HepG2 (cell line): ENCODE results near the gene WNT2. TPM values are rescaled to one million over a fixed set of nuclear protein-coding genes. Genes with fewer than 3 reads are reported as not detected.

Experiments
- ATAC-seq: fragments of 200-7000 bp; cut with Tn5 transposase; 3 replicates; pipeline ENCODE4 v1.9.1; 2020; ENCODE audit warnings: mild to moderate bottlenecking, moderate library complexity
- BruUV-seq: library from RNA; stranded (reverse); fragments of 400-500 nt; replicated peaks from 2 replicates; lab custom pipeline; 2021; lab: Mats Ljungman, UMichigan
- CTCF ChIA-PET: fragments of 300-600 bp; formaldehyde crosslinking; extraction: SDS; loops from one replicate; lab custom pipeline; 2021; ENCODE audit warnings: low total read pairs, inconsistent platforms, low intra/inter-chr PET ratio; lab: Yijun Ruan, JAX
- POLR2A ChIA-PET: fragments of 350-600 bp; sonication (Branson Sonifier 250); formaldehyde crosslinking; loops from one replicate; lab custom pipeline; 2020; ENCODE audit warnings: antibody characterized with exemption, inconsistent platforms; lab: Yijun Ruan, JAX
- DNase-seq: peaks from one replicate; pipeline ENCODE4 v3.0.0-alpha.2; 2015; ENCODE audit warnings: low spot score
- FAIRE-seq: peaks from 3 replicates; lab custom pipeline; 2011; peaks lifted over from hg19 to GRCh38; lab: Jason Lieb, UNC
- H2AFZ ChIP-seq: one replicate; pipeline ENCODE4 v1.6.1; 2011; ENCODE audit warnings: low read length, inconsistent platforms
- H3K27ac ChIP-seq: fragments of 300-600 bp; 3 replicates; pipeline ENCODE4 v1.8.0; 2011; ENCODE audit warnings: mixed run types, mild to moderate bottlenecking, mixed read lengths, low read length, inconsistent platforms; ENCODE audit not compliant: insufficient read depth; ENCODE audit errors: extremely low read length
- H3K27me3 ChIP-seq, 2 experiments: fragments of 200-600 bp in 1 of 2; 2 replicates in 1 of 2; 3 replicates in 1 of 2; pipeline versions ENCODE4 v1.6.0 to v1.8.0; 2011; ENCODE audit warnings: low read length in 2 of 2, mild to moderate bottlenecking in 2 of 2, moderate library complexity in 2 of 2, inconsistent platforms in 1 of 2; ENCODE audit not compliant: insufficient read depth in 2 of 2, control insufficient read depth in 1 of 2
- H3K36me3 ChIP-seq, 2 experiments: fragments of 200-600 bp in 1 of 2; replicated peaks in 1 of 2; 2 replicates in 1 of 2; 3 replicates in 1 of 2; pipeline versions ENCODE4 v1.5.1 to v1.8.0; 2011; ENCODE audit warnings: low read length in 2 of 2, inconsistent platforms in 1 of 2; ENCODE audit not compliant: insufficient read depth in 2 of 2, control insufficient read depth in 1 of 2
- H3K4me1 ChIP-seq: 2 replicates; pipeline ENCODE4 v1.5.1; 2012; ENCODE audit warnings: low read length, inconsistent platforms; ENCODE audit not compliant: insufficient read depth
- H3K4me2 ChIP-seq: 2 replicates; pipeline ENCODE4 v1.6.0; 2011; ENCODE audit warnings: low read depth, low read length, inconsistent platforms
- H3K4me3 ChIP-seq, 3 experiments: fragments of 200-600 bp in 1 of 3; sonication (generic), shearing (Covaris generic) in 1 of 3; replicated peaks in 1 of 3; 2 replicates each; pipeline ENCODE4 v1.5.1; 2011 to 2016; ENCODE audit warnings: low read length in 3 of 3, inconsistent platforms in 2 of 3, low read depth in 2 of 3, mild to moderate bottlenecking in 2 of 3, control low read depth in 1 of 3, mixed read lengths in 1 of 3; ENCODE audit not compliant: insufficient read depth in 1 of 3
- H3K79me2 ChIP-seq: one replicate; pipeline ENCODE4 v1.6.1; 2011; ENCODE audit warnings: low read length, inconsistent platforms; ENCODE audit not compliant: insufficient read depth
- H3K9ac ChIP-seq: 2 replicates; pipeline ENCODE4 v1.6.0; 2011; ENCODE audit warnings: mild to moderate bottlenecking, low read depth, low read length, inconsistent platforms; ENCODE audit not compliant: insufficient read depth
- H3K9me3 ChIP-seq: 2 replicates; pipeline ENCODE4 v1.5.1; 2012; ENCODE audit warnings: mild to moderate bottlenecking, low read length
- H4K20me1 ChIP-seq: 2 replicates; pipeline ENCODE4 v1.6.0; 2011; ENCODE audit warnings: inconsistent platforms, mild to moderate bottlenecking, low read length, moderate library complexity; ENCODE audit not compliant: insufficient read depth
- SMARCE1 ChIP-seq: fragments of 450-650 bp; IDR thresholded peaks from 2 replicates; pipeline ENCODE4 v1.6.1; 2017; ENCODE audit warnings: borderline replicate concordance
- ZNF138 ChIP-seq: sonication (generic); formaldehyde crosslinking; IDR thresholded peaks from 2 replicates; pipeline ENCODE4 v1.5.0; 2020; ENCODE audit warnings: mild to moderate bottlenecking, low read depth, missing genetic modification reagents
- ZNF224 ChIP-seq: sonication (generic); formaldehyde crosslinking; IDR thresholded peaks from 2 replicates; pipeline ENCODE4 v1.5.0; 2020; ENCODE audit warnings: mild to moderate bottlenecking, missing genetic modification reagents
- ZNF382 ChIP-seq: sonication (generic); formaldehyde crosslinking; IDR thresholded peaks from 2 replicates; pipeline ENCODE4 v1.5.0; 2020; ENCODE audit warnings: missing genetic modification reagents, mild to moderate bottlenecking, borderline replicate concordance
- ZNF724P ChIP-seq: sonication (generic); formaldehyde crosslinking; IDR thresholded peaks from 2 replicates; pipeline ENCODE4 v1.8.0; 2022; ENCODE audit warnings: missing genetic modification reagents, borderline replicate concordance
- WGBS: methylation state at CpG from one replicate; pipeline ENCODE4 v1.1.6; 2017; ENCODE audit warnings: low lambda C conversion rate; 5-methylcytosine and 5-hydroxymethylcytosine counted together
- in situ Hi-C: cut with HindIII; loops from 2 replicates; pipeline ENCODE4 v1.10.0; 2017; ENCODE audit warnings: low pct_unique_long_range_greater_than_20kb; ENCODE audit not compliant: extremely low pct_ligation_motif_present
- intact Hi-C: fragments of 100-400 bp; cut with micrococcal nuclease; formaldehyde crosslinking; loops from one replicate; pipeline ENCODE4 v1.10.0; 2022; ENCODE audit not compliant: unreplicated experiment
- polyA plus RNA-seq, 8 experiments: library from polyadenylated mRNA; depleted of rRNA in 3 of 8; stranded (reverse) in 7 of 8; unstranded in 1 of 8; fragments of >200 nt; fragmentation: Illumina TruSeq in 4 of 8; extraction: Trizol in 4 of 8; gene quantifications; 2 replicates each; pipeline versions ENCODE4 v1.2.1 to v1.2.3, GENCODE V29; 2011 to 2016; ENCODE audit warnings: low read depth in 4 of 8, missing spikeins in 1 of 8, mixed read lengths in 1 of 8; ENCODE audit not compliant: insufficient read depth in 1 of 8
- total RNA-seq, 5 experiments: library from RNA; depleted of rRNA; stranded (reverse); fragments of >200 nt; fragmentation: Illumina TruSeq; extraction: Trizol; gene quantifications; 2 replicates each; pipeline ENCODE4 v1.2.3, GENCODE V29; 2016; ENCODE audit warnings: low read depth in 1 of 5
- TF ChIP-seq, protein P1 (sequence below): sonication (generic); formaldehyde crosslinking; IDR thresholded peaks from 2 replicates; pipeline ENCODE4 v1.5.1; 2020; ENCODE audit warnings: mild to moderate bottlenecking, missing genetic modification reagents, moderate library complexity
- TF ChIP-seq, protein P2 (sequence below): sonication (generic); formaldehyde crosslinking; IDR thresholded peaks from 2 replicates; pipeline ENCODE4 v1.5.1; 2020; ENCODE audit warnings: mild to moderate bottlenecking, missing genetic modification reagents

The WNT2 gene
- total and polyA plus RNA-seq, 2 of the 13 experiments (the other 11 are each of a cell fraction or from before 2014, with no cell fraction given): not detected

DNA sequence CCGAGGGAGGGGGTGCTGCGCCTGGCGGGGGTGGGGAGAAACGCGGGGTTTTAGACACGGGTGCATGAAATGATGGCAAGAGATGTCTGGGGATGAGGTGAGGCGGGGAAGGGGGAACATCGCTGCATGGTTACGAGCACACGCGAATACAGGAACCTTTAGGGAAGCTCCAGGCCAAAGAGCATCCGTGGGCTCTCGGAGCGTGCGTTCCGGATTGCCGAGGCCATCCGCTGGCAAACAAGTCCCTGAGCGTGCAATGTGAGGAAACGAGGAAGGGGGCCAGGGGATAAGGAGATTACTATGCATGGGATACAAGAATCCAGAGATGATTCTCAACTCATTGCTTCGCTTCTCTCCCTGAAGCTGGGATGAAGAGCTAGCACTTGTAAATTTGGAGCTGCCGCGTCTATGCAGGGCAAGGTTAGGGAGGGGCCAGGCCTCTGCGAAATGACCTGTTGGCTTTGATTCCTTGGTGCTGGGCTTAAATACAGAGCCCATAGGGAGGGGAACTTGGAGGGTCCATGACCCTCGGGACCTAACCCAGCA, 520 bp upstream of the WNT2 start:
- ATAC-seq: no peak
- Histone ChIP-seq H3K27me3 (peaks cover 10 to 59% of the 10 kb centered on the region in 2 experiments), H3K79me2 (no peaks in the 10 kb centered on the region), H4K20me1 (no peaks in the 10 kb centered on the region), H3K4me1 (no peaks in the 10 kb centered on the region), H3K9me3 (no peaks in the 10 kb centered on the region), H3K4me2 (no peak overlapping the region), H3K36me3 (no peaks in the 10 kb centered on the region), H3K27ac (no peak overlapping the region), H3K4me3 (no peak overlapping the region), H3K9ac (no peak overlapping the region), H2AFZ (no peak overlapping the region)
- no peak for TF ChIP-seq SMARCE1
- POLR2A ChIA-PET: no interaction called here
- intact Hi-C loops: no loop called here
- CTCF ChIA-PET: no interaction called here
- no peak for DNase-seq
- WGBS: 44% methylated on average over 23 of the region's 25 CpGs
- no TSS peak for BruUV-seq
- no peak for FAIRE-seq
- in situ Hi-C loops: no loop called here

DNA sequence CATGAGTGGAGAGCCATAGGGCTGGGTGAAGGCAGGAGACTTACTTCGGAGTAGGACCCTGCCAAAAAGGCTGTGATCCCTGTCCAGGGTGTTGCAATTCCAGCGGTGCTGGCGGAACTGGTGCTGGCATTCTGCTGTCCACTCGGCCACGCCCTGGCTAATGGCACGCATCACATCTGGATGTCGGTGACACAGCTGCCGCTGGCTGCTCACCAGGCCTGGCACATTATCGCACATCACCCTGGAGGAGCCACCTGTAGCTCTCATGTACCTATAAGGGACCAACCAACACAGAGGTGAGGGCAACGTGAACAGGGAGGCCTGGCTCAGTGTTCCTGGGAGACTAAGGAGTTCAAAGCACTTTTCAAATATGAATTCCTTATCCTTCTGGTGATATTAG, 2.3 kb downstream of the WNT2 start:
- in situ Hi-C loops (no loop called here), intact Hi-C loops (no loop called here)
- no TSS peak for BruUV-seq
- no peaks in the 10 kb centered on the region for H3K4me1 ChIP-seq
- DNase-seq (no peak), FAIRE-seq (no peak), ATAC-seq (no peak)
- no peak overlapping the region for H2AFZ ChIP-seq
- H3K9ac ChIP-seq: no peak overlapping the region
- no peak overlapping the region for H3K27ac ChIP-seq
- POLR2A ChIA-PET: no interaction called here
- H3K9me3 ChIP-seq: no peaks in the 10 kb centered on the region
- TF ChIP-seq ZNF382 (CRISPR knock-in tag) (no peak), ZNF224 (no peak), ZNF138 (no peak), ZNF724P (no peak)
- TF ChIP-seq, protein P1, sequence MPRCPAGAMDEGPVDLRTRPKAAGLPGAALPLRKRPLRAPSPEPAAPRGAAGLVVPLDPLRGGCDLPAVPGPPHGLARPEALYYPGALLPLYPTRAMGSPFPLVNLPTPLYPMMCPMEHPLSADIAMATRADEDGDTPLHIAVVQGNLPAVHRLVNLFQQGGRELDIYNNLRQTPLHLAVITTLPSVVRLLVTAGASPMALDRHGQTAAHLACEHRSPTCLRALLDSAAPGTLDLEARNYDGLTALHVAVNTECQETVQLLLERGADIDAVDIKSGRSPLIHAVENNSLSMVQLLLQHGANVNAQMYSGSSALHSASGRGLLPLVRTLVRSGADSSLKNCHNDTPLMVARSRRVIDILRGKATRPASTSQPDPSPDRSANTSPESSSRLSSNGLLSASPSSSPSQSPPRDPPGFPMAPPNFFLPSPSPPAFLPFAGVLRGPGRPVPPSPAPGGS (CRISPR knock-in tag): no peak
- TF ChIP-seq, protein P2, sequence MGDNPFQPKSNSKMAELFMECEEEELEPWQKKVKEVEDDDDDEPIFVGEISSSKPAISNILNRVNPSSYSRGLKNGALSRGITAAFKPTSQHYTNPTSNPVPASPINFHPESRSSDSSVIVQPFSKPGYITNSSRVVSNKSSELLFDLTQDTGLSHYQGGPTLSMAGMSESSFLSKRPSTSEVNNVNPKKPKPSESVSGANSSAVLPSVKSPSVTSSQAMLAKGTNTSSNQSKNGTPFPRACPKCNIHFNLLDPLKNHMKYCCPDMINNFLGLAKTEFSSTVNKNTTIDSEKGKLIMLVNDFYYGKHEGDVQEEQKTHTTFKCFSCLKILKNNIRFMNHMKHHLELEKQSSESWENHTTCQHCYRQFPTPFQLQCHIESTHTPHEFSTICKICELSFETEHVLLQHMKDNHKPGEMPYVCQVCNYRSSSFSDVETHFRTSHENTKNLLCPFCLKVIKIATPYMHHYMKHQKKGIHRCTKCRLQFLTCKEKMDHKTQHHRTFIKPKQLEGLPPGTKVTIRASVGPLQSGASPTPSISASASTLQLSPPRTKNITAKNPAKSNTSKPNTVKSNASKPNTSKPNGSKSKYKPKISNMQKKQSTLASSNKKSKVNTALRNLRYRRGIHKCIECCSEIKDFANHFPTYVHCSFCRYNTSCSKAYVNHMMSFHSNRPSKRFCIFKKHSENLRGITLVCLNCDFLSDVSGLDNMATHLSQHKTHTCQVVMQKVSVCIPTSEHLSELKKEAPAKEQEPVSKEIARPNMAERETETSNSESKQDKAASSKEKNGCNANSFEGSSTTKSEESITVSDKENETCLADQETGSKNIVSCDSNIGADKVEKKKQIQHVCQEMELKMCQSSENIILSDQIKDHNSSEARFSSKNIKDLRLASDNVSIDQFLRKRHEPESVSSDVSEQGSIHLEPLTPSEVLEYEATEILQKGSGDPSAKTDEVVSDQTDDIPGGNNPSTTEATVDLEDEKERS (CRISPR knock-in tag): no peak
- H3K36me3 ChIP-seq: no peaks in the 10 kb centered on the region
- peaks cover 10 to 52% of the 10 kb centered on the region in 2 experiments for H3K27me3 ChIP-seq
- H3K4me2 ChIP-seq: no peak overlapping the region
- CTCF ChIA-PET: no interaction called here
- no peaks in the 10 kb centered on the region for H3K79me2 ChIP-seq
- 33% methylated on average over 5 of the region's 10 CpGs for whole genome bisulfite sequencing
- H3K4me3 ChIP-seq: no peak overlapping the region
- no peaks in the 10 kb centered on the region for H4K20me1 ChIP-seq
